Right lobe of liver (tissue), 4 donors: ENCODE data around the gene COL7A1.

Source experiments
- CTCF ChIP-seq, 4 donors: fragments of 200-600 bp in 3 of 4; fragments of 450-650 bp in 1 of 4; IDR thresholded peaks; one replicate each; pipeline versions ENCODE4 v1.5.1 to v1.8.0; 2016 to 2022; ENCODE audit warnings: antibody characterized with exemption in 4 of 4, mild to moderate bottlenecking in 2 of 4
- POLR2A ChIP-seq: fragments of 450-650 bp; IDR thresholded peaks from one replicate; pipeline ENCODE4 v1.6.1; 2017; ENCODE audit warnings: antibody characterized with exemption, mild to moderate bottlenecking
- donor health status: DM: no; HTN: no; CAD: no.
- donor health status: DM: no; HTN: no; CAD: no.
- donor health status: DM: no; HTN: yes; CAD: no.

GRCh38 chr3:48628277-48629017 is 33.3 kb upstream of the COL7A1 start:
- TF ChIP-seq CTCF (IDR thresholded peaks at IDR 0.05) (no peak), POLR2A (no peak)
